HG02623 (cell line): Measurements from ENCODE around the gene ARHGAP35.
A peak's percentile ranks its signal among the peaks of the same experiment; 100 is the strongest.
"Not testable (repeated sequence)": the region's sequence is repeated elsewhere in the genome, so short reads cannot be mapped to it uniquely, and the experiment has no call there.

Source experiments
- ATAC-seq: cut with Tn5 transposase; IDR thresholded peaks from one replicate; pipeline ENCODE4 v1.9.1; 2021; ENCODE audit warnings: moderate library complexity; ENCODE audit not compliant: unreplicated experiment

The ARHGAP35 gene

DNA sequence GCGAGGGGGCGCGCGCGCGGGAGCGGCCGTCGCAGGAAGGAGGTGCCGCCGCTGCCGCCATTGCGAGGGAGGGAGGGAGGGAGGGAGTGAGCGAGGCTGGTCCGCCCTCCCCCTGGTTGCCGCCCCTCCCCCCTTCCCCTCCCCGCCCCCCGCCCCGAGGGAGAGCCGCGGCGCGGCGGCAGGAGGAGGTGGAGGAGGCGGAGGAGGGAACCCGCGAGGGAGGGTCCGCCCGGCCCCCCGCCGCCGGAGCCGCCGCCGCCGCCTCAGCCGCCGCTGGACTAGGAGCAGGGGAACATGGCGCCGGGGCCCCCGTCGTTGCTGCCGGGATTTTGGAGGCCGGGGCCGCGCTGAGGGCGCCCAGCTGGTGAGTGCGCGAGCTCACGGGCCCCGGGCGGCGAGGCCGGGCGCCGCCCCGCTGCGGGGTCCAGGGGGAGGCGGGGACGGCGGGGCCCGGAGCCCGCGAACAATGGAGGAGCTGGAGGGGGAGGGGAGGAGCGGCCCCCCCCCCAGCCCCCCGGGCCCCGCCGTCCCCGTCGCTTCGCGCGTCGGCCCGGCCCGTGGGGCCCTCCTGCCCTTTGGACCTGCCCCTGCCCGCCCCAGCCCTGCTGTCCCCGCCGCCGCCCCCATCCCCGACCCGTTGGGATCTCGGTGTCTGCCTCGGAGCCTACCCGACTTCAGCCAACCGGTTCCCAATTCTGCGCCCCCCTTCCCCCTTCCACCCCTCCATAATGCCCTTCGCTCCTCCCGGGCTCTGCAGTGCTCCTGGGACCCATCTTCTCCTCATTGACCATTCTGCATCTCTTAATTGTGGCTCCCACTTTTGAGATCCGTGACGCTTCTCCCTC lies at the start of gene ARHGAP35:
Gene ARHGAP35 (plus strand): TSS at position 152 of the 845 bp plus-strand sequence. CDS start 57,679 bp downstream, outside the sequence.
- ATAC-seq = peak; percentile 41

DNA sequence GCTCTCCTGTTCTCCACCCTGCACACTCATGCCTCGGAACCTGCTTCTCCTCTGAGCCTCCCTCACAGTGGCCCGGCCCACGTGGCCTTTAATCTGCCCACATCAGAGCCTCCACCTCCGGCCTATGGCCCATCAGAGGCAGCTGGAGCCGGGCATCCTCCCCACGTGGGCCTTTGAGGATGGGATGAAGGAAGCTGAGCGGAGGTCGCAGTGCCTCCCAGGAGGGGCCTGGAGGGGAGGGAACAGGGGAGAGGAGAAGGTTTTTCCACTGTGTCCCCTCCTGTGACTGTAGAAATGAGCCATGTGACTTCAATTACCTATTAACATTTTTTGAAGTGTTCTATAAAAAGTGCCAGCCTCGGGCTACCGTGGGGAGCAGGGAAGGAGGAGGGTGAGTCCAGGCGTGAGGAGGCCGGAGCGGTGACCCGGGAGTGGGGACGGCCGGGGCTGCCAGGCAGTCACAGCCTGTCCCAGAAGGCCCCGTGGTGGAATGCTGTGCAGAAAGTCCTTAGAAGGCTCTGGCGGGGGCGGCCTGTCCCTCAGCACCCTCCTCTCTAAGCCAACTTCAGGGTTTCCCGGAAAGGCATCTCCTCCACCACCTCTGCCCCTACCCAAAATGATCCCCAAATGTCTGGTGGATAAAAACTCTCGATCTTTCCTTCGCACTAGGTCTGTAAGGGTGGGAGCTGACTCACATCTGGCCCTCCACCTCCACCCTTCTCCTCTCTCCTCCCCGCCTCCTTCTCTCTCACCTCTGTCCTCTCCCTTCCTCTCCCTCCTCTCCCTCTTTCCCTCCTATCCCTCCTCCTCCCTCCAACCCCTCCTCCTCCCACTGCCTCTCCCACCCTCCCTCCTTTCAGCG lies 47.6 kb upstream of the ARHGAP35 start:
- ATAC-seq = no peak

DNA sequence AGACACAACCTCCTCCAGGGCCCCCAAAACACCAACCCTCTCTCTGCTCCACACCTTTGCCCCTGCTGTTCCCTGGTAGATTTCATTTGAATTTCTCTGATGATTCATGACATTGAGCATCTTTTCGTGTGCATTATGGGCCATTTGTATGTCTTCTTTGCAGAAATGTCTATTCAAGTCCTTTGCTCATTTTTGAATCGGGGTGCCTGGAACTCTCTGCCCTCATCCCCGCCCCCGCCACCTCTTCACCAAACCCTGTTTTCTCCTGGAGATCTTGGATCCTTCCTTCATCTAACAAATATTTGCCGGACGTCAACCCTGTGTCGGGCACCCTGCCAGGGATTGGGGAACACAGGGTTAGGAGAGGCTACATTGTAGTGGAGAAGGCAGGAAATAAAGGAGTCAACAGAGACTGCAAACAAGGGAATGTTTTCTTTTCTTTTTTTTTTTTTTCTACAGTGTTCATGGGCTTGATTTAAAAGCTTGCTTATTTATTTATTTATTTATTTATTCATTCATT lies 46.9 kb upstream of the ARHGAP35 start:
- ATAC-seq = no peak

DNA sequence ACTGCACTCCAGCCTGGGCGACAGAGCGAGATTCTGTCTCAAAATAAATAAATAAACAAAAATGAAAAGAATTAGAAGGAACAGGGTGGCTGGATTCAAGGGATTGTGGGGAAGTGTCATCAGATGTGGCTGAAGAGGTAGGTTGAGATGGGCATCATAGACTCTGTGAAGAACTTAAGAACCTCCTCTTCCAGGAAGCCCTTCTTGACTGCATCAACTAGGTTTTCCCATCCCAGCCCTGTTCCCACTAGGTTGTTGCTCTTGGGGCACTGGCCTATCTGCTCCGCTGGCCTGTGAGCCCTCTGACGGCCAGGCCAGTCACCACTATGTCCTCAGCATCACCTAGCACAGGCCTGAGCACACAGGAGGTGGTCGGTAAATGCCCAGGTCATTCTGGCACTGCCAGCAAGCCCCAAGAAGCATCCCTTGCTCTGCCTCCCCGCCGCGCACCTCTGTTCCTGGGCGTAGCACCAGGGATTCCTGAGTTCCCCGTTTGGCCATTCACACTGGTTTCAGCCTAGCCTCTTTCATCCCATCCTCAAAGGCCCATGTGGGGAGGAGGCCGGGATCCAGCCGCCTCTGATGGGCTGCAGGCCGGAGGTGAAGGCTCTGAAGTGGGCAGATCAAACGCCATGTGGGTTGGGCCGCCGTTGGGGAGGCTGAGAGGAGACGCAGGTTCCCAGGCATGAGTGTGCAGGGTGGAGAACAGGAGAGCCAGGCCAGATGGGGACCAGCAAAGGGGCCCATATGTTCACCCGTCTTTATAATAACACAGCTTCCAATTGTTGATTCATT lies 44.8 kb upstream of the ARHGAP35 start:
- no peak for ATAC-seq

DNA sequence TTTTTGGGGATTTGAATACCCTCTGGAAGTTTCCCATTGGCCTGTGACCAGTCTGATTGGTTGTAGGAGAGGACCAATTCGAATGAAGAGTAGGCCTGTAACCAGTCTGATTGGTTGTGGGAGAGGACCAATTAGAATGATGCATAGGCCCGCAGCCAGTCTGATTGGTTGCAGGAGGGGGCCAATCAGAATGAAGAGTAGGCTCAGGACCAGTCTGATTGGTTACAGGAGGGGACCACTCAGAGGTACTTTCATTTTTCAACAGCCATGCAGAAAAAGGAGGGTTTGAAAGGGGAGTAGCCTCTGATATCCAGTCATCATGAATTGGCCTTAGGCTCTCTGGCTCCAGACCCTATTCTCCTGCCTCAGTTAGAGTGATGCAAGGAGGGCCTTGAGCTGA lies 42.0 kb upstream of the ARHGAP35 start:
- no peak for ATAC-seq

DNA sequence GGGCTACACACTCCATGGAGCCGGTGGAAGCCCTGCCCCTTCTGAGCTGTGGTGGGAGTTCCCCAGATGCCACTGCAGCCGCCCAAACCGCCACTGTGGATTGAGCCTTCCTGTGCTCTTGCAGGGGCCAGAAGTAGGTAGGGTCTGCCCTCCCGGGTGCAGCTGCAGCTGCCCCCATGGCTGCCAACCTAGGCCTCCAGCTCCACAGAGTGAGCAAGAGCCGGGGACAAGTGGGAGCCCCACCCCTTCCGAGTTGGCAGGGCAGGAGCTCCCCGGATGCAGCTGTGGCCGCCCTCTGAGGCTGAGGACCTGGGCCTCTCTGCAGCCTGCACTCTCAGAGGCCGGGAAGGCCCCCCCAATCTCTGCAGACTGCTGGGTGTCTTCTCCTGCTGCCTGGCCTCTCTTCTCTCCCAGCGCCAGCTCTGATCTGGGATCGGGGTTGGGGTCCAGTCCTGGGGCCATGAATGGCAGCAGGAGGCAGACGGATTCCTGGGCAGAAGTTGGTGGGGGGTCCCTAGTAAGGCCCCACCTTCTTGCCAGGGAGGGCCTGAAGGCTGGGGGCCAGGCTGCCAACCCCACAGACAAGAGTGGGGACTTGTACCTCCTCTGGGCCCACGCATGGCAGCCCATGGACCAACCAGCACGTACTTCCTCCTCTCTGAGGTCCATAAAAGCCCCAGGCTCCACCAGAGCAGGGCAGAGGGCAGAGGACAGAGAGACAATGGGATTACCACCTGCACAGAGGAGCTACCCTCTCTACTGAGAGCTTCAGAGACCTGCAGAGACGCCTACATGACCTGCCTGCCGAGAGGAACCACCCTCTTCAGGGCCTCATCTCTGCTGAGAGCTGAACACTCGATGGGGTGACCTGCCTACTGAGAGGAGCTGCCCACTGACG lies 39.0 kb upstream of the ARHGAP35 start:
- no peak for ATAC-seq

DNA sequence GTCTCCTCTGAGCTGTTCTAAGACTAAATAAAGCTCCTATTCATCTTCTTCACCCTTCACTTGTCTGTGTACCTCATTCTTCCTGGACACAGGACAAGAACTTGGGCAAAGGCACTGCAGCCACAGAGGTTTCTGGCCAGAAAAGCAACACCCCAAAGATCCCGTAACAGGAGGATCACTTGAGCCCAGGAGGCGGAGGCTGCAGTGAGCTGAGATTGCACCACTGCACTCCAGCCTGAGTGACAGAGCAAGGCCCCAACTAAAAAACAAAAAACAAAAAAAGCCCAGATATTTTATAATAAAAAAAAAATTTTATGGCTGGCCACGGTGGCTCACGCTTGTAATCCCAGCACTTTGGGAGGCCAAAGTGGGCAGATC lies 38.4 kb upstream of the ARHGAP35 start:
- ATAC-seq = not testable (repeated sequence)

DNA sequence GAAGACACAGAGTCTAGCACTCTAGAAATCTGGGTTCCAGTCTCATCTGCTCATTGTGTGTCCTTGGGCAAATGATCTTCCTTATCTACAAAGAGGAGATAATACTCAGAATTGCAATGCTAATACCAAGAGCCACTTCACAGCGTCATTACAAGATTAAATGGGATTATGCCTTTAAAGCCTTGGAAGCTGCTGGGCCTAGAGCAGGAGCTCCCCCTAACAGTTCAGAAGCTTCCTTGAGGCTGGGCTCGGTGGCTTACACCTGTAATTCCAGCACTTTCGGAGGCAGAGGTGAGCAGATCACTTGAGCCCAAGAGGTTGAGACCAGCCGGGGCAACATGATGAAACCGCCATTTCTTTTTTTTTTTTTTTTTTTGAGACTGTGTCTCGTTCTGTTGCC lies 37.7 kb upstream of the ARHGAP35 start:
- no peak for ATAC-seq

DNA sequence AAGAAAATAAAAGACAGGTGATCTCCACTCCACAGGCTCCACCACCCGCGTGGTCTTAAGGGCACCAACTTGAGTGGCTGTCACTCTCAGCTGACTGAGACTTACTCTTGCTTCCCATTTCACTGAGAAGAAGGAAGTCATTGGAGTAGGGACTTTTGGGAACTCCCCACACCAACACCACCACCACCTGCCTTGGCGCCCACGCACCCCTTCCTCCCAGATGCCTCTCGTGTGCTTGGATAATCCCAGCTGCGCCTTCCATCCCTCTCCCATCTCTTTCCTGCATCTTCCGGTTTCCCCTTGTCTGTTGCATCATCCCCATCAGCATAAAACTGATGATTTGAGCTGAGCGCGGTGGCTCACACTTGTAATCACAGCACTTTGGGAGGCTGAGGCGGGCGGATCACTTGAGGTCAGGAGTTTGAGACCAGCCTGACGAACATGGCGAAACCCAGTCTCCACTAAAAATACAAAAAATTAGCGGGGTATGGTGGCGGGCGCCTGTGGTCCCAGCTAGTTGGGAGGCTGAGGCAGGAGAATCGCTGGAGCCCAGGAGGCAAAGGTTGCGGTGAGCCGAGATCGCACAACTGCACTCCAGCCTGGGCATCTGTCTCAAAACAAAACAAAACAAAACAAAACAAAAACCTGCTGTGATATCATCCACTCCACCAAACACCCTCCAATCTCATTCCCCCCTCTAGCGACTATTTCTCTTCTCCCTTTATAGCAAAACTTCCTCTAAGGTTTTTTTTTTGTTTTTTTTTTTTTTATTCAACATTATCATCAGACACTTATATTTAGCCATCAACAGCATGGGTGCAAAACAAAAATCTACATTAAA lies 35.7 kb upstream of the ARHGAP35 start:
- no peak for ATAC-seq

DNA sequence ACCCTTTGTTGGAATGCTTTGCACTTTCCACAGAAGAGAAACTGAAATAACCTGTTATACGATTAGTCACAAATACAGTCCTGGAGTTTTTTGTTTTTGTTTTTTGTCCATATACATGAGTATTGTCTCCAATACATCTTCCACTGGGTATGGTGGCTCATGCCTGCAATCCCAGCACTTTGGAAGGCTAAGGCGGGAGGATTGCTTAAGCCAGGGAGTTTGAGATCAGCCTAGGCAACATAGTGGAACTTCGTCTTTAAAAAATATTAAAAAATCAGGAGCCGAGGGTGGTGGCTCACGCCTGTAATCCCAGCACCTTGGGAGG lies 35.1 kb upstream of the ARHGAP35 start:
- ATAC-seq = no peak

DNA sequence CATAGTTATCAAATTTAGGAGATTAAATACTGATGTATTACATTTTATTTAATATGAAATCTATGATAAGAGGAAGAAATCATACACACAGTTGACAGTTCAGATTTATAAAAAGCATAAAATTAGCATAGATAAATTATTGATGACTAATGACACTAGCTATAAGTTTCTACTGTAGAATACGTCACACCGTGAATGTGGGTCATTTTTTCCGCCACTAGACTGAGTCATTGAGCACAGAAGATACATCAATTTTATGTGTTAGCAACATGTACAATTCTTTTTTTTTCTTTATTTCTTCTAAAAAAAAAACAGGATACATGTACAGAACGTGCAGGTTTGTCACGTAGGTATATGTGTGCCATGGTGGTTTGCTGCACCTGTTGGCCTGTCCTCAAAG lies 32.3 kb upstream of the ARHGAP35 start:
- ATAC-seq = no peak

DNA sequence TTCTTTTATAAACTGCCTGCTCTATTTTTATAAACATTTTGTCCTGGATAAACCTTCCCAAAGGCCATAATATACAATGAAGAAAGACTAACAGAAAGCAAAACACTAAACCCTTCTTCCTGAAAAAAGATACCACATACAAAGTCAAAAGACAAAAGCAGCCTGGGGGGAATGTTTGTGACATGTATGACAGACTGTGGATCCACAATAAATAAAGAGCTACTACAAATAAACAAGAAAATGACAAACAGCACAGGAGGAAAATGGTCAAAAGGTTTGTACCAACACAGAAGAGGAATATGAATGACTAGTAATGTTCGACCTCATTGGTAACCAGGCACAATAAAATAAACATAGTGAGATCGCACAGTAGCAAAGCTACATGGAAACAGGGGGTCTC lies 29.9 kb upstream of the ARHGAP35 start:
- ATAC-seq = no peak

DNA sequence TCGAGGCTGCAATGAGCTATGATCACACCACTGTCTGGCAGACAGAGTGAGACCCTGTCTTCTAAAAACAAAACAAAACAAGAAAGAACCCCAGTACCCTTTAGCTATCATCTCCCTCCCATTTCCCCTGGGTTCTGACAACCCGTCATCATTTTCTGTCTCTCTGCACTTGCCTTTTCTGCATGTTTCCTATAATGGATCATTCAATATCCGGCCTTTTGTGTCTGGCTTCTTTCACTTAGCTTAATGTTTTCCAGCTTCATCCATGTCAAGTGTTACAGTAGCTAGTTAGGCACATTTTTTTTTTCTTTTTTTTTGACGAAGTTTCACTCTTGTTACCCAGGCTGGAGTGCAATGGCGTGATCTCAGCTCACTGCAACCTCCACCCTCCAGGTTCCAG lies 26.7 kb upstream of the ARHGAP35 start:
- ATAC-seq = no peak

DNA sequence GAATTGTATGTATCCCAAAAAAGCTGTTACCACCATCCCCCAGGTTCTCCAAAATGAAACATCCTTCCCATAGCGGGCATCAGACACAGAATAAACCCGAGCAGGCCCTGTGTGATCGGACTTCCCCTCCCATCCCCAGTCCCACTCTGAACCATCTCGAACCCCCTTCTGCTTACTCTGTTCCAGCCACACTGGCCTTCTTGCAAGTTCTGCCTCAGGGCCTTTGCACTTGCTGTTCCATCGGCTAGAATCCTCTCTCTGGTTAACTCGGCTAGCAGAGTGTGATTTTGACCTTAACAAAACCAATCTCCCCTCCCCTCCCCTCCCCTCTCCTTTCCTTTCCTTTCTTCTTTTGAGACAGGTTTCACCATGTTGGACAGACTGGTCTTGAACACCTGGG lies 25.8 kb upstream of the ARHGAP35 start:
- ATAC-seq = no peak

DNA sequence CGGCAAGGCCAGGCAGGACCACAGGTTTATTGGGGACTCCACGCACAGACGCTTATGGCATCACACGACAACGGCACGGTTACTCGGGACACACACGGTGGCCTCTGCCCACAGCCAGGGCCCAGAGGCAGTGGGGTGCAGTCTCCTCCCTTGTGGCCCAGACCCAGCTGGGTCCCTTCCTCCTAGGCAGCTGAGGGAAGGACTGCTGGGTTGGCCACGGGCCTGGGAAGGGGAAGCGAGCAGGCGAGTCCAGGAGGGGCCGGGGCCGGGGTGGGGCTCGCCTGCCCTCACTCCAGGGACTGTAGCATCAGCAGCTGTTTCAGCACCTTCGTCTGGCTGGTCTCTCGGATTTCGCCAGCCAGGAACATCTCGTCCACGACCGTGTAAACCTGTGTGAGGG lies 22.6 kb upstream of the ARHGAP35 start:
- ATAC-seq = no peak

DNA sequence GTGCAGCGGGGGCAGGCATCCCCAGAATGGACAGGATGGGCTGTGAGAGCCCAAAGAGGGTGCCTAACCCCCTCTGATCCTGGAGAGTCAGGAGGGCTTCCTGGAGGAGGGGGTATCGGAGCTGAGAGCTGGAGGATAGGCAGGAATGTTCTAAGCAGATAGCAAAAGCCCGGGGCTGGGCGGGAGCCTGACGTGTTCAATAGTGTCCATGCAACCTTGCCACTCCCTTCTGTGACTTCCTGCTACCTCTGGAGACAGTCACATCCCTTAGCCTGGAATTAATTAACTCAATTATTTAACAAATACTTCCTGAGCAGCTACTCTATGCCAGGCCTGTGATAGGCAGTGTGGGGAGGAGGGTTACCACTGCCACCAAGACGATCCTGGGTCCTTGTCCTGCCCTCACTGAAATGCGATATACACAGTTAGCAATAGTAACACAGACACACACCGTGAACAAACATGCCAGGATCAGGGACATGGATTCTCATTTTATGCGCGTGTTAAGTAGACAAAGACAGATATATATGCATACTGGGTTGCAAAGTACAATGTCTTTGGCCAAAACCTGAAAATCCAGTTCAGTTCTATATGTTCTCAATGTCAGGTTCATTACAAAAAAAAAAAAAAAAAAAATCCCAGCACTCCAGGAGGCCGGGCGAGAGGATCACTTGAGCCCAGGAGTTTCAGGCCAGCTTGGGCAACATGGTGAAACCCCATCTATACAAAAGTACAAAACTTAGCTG lies 20.9 kb upstream of the ARHGAP35 start:
- ATAC-seq = no peak

DNA sequence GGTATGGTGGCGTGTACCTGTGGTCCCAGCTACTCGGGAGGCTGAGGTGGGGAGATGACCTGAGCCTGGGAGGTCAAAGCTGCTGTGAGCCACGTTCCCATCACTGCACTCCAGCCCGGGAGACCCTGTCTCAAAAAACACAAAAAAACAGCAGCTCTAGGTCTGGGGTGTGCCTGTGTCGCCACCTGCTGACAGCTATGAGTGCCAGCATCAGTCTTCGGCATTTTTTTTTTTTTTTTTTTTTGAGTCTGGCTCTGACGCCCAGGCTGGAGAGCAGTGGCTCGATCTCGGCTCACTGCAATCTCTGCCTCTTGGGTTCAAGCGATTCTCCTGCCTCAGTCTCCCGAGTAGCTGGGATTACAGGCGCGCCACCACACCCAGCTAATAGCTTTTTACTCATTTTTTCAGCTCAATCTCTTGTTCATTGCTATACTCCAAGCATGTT lies 20.3 kb upstream of the ARHGAP35 start:
- no peak for ATAC-seq

DNA sequence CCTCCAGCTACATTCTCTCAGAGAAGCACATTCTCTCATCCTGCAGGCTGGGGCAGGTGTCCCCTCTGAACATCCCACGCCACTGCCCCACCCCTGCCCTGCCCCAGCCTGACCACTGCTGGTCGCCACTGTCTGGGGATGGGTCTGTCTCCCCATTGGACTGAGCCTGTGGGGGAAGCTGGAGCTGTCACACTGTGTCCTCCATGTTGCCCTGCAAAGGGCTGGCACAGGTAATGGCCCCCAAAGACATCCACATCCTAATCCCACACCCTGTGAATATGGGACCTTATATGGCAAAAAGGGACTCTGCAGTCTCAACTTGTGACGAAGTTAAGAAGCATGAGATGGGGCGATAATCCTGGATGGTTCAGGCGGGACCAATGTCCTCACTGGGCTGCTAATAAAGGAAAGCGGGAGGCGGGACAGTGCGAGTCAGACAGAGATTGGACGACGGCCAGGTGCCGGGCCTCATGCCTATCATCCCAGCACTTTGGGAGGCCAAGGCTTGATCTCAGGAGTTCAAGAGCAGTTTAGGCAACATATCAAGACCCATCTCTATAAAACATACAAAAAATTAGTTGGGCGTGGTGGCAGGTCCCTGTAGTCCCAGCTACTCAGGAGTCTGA lies 19.2 kb upstream of the ARHGAP35 start:
- ATAC-seq = no peak
